Karpas-422 (cell line): ENCODE measurements around the gene LVRN. TPM values are rescaled to one million over a fixed set of nuclear protein-coding genes. Genes with fewer than 3 reads are reported as not detected.

ENCODE experiments used
- DNase-seq: peaks from one replicate; pipeline ENCODE4 v3.0.0-alpha.2; 2015
- H2AFZ ChIP-seq: fragments of 200-600 bp; sonication (generic); 2 replicates; pipeline ENCODE4 v1.6.1; 2014; ENCODE audit warnings: antibody characterized with exemption, low read length, mixed read lengths
- H3K27ac ChIP-seq: fragments of 200-600 bp; sonication (generic); 2 replicates; pipeline ENCODE4 v1.5.1; 2014; ENCODE audit warnings: mild to moderate bottlenecking, low read length, moderate library complexity
- H3K27me3 ChIP-seq: fragments of 200-600 bp; sonication (generic); 2 replicates; pipeline ENCODE4 v1.6.1; 2014; ENCODE audit warnings: low read length, mixed read lengths
- H3K36me3 ChIP-seq: fragments of 200-600 bp; sonication (generic); 2 replicates; pipeline ENCODE4 v1.6.1; 2014; ENCODE audit warnings: low read length, mixed read lengths; ENCODE audit not compliant: insufficient read depth
- H3K4me1 ChIP-seq: fragments of 200-600 bp; sonication (generic); 2 replicates; pipeline ENCODE4 v1.6.1; 2014; ENCODE audit warnings: mild to moderate bottlenecking, low read length, mixed read lengths
- H3K4me2 ChIP-seq: fragments of 200-600 bp; sonication (generic); 2 replicates; pipeline ENCODE4 v1.6.1; 2014; ENCODE audit warnings: low read length, low read depth, mild to moderate bottlenecking; ENCODE audit not compliant: poor library complexity, severe bottlenecking
- H3K4me3 ChIP-seq: fragments of 200-600 bp; sonication (generic); 2 replicates; pipeline ENCODE4 v1.5.1; 2014; ENCODE audit warnings: mild to moderate bottlenecking, antibody characterized with exemption, low read length, mixed read lengths
- H3K79me2 ChIP-seq: fragments of 200-600 bp; sonication (generic); 2 replicates; pipeline ENCODE4 v1.6.1; 2014; ENCODE audit warnings: mild to moderate bottlenecking, low read length, mixed read lengths
- H3K9ac ChIP-seq: fragments of 200-600 bp; sonication (generic); 2 replicates; pipeline ENCODE4 v1.6.0; 2014; ENCODE audit warnings: low read length
- H3K9me2 ChIP-seq: fragments of 200-600 bp; sonication (generic), shearing (Covaris generic); replicated peaks from 2 replicates; pipeline ENCODE4 v1.6.0; 2014; ENCODE audit warnings: mild to moderate bottlenecking, low read length, moderate library complexity; ENCODE audit not compliant: insufficient read depth
- H3K9me3 ChIP-seq: fragments of 300-700, 200-600 bp; sonication (generic); 2 replicates; pipeline ENCODE4 v1.6.1; 2014; ENCODE audit warnings: low read length, mixed read lengths
- H4K20me1 ChIP-seq: fragments of 200-600 bp; sonication (generic); 2 replicates; pipeline ENCODE4 v1.6.1; 2014; ENCODE audit warnings: mild to moderate bottlenecking, antibody characterized with exemption, low read length, low read depth; ENCODE audit not compliant: insufficient read depth
- total RNA-seq: library from RNA; depleted of rRNA; stranded (reverse); fragments of >200 nt; shearing (Covaris generic); gene quantifications from 2 replicates; pipeline ENCODE4 v1.2.3, GENCODE V29; 2014; ENCODE audit warnings: low replicate concordance

LVRN gene
- total RNA-seq, 1 experiment from 2014 or later = 0.22 TPM

DNA sequence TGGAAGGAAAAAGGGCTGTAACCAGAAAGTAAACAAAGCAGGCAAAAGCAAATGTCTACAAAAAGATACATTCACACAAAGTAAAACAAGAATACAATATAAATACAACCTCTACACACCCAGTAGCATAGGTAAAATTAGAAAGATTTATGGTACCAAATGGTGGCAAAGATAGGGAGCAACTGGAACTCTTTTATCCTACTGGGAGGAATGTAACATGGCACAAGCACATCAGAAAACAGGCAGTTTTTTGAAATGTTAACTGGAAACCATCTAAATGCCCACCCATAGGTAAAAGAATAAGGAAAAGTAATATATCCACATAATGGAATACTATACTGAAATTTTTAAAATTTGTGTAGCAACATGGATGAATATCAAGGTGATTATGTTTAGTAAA, 61.3 kb downstream of the LVRN start:
- Histone ChIP-seq H3K4me1 (no peaks in the 10 kb centered on the region), H4K20me1 (no peaks in the 10 kb centered on the region), H3K4me2 (no peak overlapping the region), H3K9me2 (no peaks in the 10 kb centered on the region), H3K27ac (no peak overlapping the region), H2AFZ (no peak overlapping the region), H3K36me3 (no peaks in the 10 kb centered on the region), H3K79me2 (no peaks in the 10 kb centered on the region), H3K4me3 (no peak overlapping the region), H3K27me3 (no peaks in the 10 kb centered on the region), H3K9me3 (no peaks in the 10 kb centered on the region), H3K9ac (no peak overlapping the region)
- DNase-seq = no peak

DNA sequence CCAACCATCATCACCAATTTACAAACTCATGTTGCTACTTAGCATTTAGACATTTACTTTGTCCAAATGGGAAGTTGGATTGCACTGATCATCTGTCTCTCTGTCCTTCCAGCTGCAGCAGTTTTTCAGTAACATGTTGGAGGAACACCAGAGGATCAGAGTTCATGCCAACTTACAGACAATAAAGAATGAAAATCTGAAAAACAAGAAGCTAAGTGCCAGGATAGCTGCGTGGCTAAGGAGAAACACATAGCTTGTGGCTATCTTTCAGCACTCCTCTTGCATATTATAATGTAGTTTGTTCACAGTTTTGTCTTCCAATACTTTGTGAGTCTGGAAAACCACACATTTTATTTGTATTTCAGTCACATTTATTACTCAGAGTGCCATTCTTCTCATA, 63.6 kb downstream of the LVRN start:
- no peak for DNase-seq
- Histone ChIP-seq H3K9me3 (no peaks in the 10 kb centered on the region), H3K4me3 (no peak overlapping the region), H2AFZ (no peak overlapping the region), H3K9me2 (no peaks in the 10 kb centered on the region), H3K27ac (no peak overlapping the region), H3K4me1 (no peaks in the 10 kb centered on the region), H3K4me2 (no peak overlapping the region), H3K27me3 (no peaks in the 10 kb centered on the region), H3K36me3 (no peaks in the 10 kb centered on the region), H3K79me2 (no peaks in the 10 kb centered on the region), H3K9ac (no peak overlapping the region), H4K20me1 (no peaks in the 10 kb centered on the region)

DNA sequence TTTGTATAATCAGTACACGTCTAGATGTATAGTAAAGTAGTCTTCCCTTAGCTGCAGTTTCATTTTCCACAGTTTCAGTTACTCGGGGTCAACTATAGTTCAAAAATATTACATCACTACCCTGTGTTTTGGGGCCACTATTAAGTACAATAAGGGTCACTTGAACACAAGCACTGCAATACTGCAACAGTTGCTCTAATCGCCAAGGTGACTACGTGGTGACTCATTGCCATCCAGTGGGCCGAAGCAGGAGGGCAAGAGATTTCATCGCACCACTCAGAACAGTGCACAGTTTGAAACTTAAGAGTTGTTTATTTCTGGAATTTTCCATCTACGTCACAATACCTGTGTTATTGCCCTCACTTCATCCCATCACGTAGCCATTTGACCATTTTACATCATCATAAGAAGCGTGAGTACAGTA, 69.8 kb downstream of the LVRN start, which contains the start of gene ARL14EPL:
TSS of gene ARL14EPL (plus strand) at position 379 of the 424 bp plus-strand sequence. CDS start 18,994 bp downstream, outside the sequence.
- no peaks in the 10 kb centered on the region for H4K20me1 ChIP-seq
- no peaks in the 10 kb centered on the region for H3K9me3 ChIP-seq
- H3K9ac ChIP-seq = no peak within 1 kb of the TSS
- H3K27me3 ChIP-seq = no peaks in the 10 kb centered on the region
- no peaks in the 10 kb centered on the region for H3K36me3 ChIP-seq
- H3K9me2 ChIP-seq = no peaks in the 10 kb centered on the region
- H2AFZ ChIP-seq = peak within 1 kb of the TSS; percentile 59; the same call in 1 of the 2 replicates
- H3K4me3 ChIP-seq = no peak within 1 kb of the TSS
- H3K27ac ChIP-seq = no peak within 1 kb of the TSS
- H3K79me2 ChIP-seq = no peaks in the 10 kb centered on the region
- peak within 1 kb of the TSS; percentile 33 for H3K4me2 ChIP-seq
- H3K4me1 ChIP-seq = peaks cover 11% of the 10 kb centered on the region
- peak; percentile 60 for DNase-seq

DNA sequence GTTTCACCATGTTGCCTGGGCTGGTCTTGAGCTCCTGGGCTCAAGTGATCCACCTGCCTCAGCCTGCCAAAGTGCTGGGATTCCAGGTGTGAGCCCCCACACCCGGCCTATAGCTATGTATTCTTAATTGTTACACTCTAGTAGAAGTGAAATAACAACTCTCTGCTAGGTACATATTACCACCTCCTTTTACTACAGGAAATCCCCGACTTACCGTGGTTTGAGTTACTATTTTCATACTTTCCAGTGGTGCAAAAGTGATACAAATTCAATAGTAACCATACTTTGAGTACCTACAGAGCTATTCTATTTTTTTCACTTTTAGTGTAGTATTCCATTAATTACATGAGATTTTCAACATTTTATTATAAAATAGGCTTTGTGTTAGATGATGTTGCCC, 70.7 kb downstream of the LVRN start:
- Histone ChIP-seq H2AFZ (no peak overlapping the region), H3K4me2 (no peak overlapping the region), H4K20me1 (no peaks in the 10 kb centered on the region), H3K27me3 (no peaks in the 10 kb centered on the region), H3K4me1 (peaks cover 15% of the 10 kb centered on the region), H3K36me3 (no peaks in the 10 kb centered on the region), H3K4me3 (no peak overlapping the region), H3K9me3 (no peaks in the 10 kb centered on the region), H3K27ac (no peak overlapping the region), H3K9ac (no peak overlapping the region), H3K9me2 (no peaks in the 10 kb centered on the region), H3K79me2 (no peaks in the 10 kb centered on the region)
- no peak for DNase-seq

DNA sequence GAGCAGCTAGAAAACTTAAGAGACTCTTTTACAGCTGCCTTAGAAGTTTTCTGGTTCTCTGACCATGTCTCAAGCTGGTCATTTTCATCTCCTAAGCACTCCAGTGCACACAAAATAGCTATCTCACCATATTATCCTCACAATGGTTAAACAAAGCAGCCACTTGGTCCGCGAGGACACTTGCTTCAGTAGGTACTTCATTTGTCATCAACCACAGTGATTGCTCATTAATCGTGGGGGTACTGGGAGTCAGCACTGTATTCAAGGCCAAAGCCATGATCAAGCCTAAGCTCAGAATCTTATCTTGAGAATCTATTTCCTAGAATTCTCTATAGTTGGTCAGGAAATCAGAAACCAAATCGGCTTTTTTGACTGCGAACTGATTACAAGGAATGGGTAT, 72.8 kb downstream of the LVRN start:
- Histone ChIP-seq H2AFZ (no peak overlapping the region), H3K9ac (no peak overlapping the region), H3K27me3 (no peaks in the 10 kb centered on the region), H3K4me2 (no peak overlapping the region), H4K20me1 (no peaks in the 10 kb centered on the region), H3K9me3 (no peaks in the 10 kb centered on the region), H3K36me3 (no peaks in the 10 kb centered on the region), H3K4me3 (no peak overlapping the region), H3K27ac (no peak overlapping the region), H3K79me2 (no peaks in the 10 kb centered on the region), H3K4me1 (peaks cover 31% of the 10 kb centered on the region), H3K9me2 (no peaks in the 10 kb centered on the region)
- no peak for DNase-seq

DNA sequence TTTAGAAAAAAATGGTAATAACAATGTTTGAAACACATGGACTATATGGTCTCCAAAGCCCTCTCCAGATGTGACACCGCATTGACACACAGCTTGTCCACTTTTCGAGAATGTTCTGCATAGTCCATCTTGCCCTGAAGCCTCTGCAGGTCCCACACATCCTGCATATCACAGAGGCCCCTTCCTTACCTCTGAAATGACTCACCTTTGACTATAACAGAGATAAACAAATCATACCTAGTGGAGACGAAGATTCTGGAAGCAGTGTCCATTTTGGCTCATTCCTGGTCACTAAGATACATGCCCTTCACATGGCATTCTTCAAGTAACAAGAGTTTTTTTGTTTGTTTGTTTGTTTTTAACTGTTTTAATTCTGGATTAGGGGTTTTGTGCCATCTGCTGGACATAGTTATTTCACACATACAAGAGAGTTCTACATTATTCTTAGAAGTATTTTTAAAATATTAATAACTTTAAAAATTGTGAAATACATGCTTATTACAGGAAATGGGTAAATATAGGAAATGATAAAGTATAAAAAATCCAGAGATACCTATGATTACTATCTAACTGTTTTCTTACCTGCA, 75.1 kb downstream of the LVRN start:
- Histone ChIP-seq H2AFZ (no peak overlapping the region), H3K4me1 (peaks cover 26% of the 10 kb centered on the region), H3K9me2 (no peaks in the 10 kb centered on the region), H3K36me3 (no peaks in the 10 kb centered on the region), H3K27me3 (no peaks in the 10 kb centered on the region), H3K9me3 (no peaks in the 10 kb centered on the region), H4K20me1 (no peaks in the 10 kb centered on the region), H3K9ac (no peak overlapping the region), H3K27ac (no peak overlapping the region), H3K79me2 (no peaks in the 10 kb centered on the region), H3K4me3 (no peak overlapping the region), H3K4me2 (no peak overlapping the region)
- DNase-seq = no peak

DNA sequence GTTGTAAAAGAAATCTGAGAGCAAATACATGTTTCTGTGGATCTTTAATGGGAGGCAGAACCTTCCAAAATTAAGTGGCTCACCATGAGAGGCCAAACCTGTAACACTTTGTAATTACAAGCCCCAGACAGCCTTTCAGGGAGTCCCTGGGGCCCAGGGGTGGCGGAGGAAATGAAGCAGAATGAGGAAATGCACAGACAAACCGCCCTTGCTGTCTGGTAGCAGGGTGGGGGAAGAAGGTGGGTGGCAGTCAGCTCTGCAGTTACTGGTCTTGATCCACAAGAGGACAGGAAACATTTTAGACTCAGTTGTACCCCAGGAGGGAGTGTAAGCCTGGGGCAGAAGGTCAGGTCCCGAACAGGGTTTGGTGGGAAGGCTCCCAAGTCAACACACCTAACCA, 76.5 kb downstream of the LVRN start:
- Histone ChIP-seq H3K9ac (peak overlapping the region; percentile 40), H3K27me3 (no peaks in the 10 kb centered on the region), H3K4me1 (peaks cover 29% of the 10 kb centered on the region), H3K79me2 (no peaks in the 10 kb centered on the region), H3K9me3 (no peaks in the 10 kb centered on the region), H3K4me3 (no peak overlapping the region), H2AFZ (peak overlapping the region; percentile 84; the same call in 1 of the 2 replicates), H3K9me2 (no peaks in the 10 kb centered on the region), H3K27ac (no peak overlapping the region), H3K4me2 (peak overlapping the region; percentile 58), H3K36me3 (no peaks in the 10 kb centered on the region), H4K20me1 (no peaks in the 10 kb centered on the region)
- DNase-seq = peak; percentile 84

DNA sequence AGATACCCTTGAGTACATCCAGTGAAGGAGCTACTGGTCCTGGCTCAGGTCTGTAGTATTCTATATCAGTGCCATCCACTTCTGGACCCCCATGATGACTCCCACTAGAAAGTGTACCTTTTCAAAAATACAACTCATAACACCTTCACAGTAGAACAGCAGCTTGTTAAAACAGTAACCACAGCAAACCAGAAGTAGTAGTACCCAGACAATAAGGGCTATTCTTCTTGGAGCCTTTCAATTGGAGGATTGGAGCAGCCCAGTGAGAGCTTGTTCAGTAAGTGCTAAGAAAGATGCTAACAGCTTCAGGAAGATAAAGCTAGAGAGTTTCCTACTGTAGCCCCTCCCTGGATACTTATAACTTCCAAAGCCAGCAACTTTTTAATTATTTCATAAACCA, 80.1 kb downstream of the LVRN start:
- Histone ChIP-seq H3K4me3 (no peak overlapping the region), H3K9ac (no peak overlapping the region), H3K79me2 (no peaks in the 10 kb centered on the region), H3K36me3 (no peaks in the 10 kb centered on the region), H2AFZ (no peak overlapping the region), H4K20me1 (no peaks in the 10 kb centered on the region), H3K4me2 (no peak overlapping the region), H3K4me1 (peaks cover 21% of the 10 kb centered on the region), H3K9me3 (no peaks in the 10 kb centered on the region), H3K27me3 (no peaks in the 10 kb centered on the region), H3K27ac (no peak overlapping the region), H3K9me2 (no peaks in the 10 kb centered on the region)
- no peak for DNase-seq
